Activated naive CD4-positive, alpha-beta T cell treated with anti-CD3 and anti-CD28 coated beads, Interleukin-2, amount 10 ng/mL, durations not matched to agents 7 days and 5 days (primary cell): ENCODE measurements around the gene ZDHHC14.

Experiments
- CTCF ChIA-PET: fragments of 350-600 bp; sonication (Branson Sonifier 250); formaldehyde crosslinking; loops from one replicate; lab custom pipeline; 2021; ENCODE audit warnings: antibody characterized with exemption; lab: Charles Lee
- DNase-seq: peaks from one replicate; pipeline ENCODE4 v3.0.0-alpha.2; 2020
- H3K27ac Mint-ChIP-seq: one replicate; pipeline ENCODE4 v1.8.0; 2021; ENCODE audit warnings: mild to moderate bottlenecking, moderate library complexity, mixed read lengths
- H3K27me3 Mint-ChIP-seq: one replicate; pipeline ENCODE4 v1.8.0; 2021; ENCODE audit warnings: mild to moderate bottlenecking, mixed read lengths
- H3K36me3 Mint-ChIP-seq: one replicate; pipeline ENCODE4 v1.8.0; 2021; ENCODE audit warnings: mixed read lengths
- H3K4me1 Mint-ChIP-seq: one replicate; pipeline ENCODE4 v1.8.0; 2021; ENCODE audit warnings: mixed read lengths
- H3K4me3 Mint-ChIP-seq: one replicate; pipeline ENCODE4 v1.8.0; 2021; ENCODE audit warnings: mild to moderate bottlenecking, moderate library complexity, mixed read lengths
- H3K9me3 Mint-ChIP-seq: one replicate; pipeline ENCODE4 v1.8.0; 2021; ENCODE audit warnings: mixed read lengths

Gene ZDHHC14

DNA sequence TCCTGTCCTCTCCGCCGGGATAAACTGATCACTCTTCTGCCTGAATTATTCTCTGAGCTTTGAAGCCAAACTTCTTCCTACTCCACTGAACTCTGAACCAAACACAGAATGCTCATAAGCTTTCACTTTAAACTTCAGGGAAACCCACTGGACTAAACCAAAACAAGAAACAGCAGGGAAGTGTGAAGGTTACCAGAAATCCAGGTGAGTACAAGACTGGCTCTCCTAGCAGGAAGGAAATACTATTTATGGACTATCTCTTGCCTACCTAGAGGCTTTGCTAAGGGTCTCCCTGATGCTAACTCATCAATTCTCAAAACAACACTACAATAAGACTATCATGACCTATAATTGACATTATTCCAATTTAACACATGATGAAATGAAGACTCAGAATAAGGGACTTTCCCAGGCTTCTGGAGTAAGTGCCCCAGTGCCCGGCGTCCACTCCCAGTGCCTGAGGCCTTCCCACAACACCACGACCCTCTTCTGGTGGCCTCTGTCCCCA is 145.0 kb downstream of the ZDHHC14 start:
- peaks cover 27% of the 10 kb centered on the region for H3K4me1 Mint-ChIP-seq
- H3K27ac Mint-ChIP-seq: no peak overlapping the region
- DNase-seq: no peak
- CTCF ChIA-PET: interaction anchor here (2.0 to 2.3 kb wide), 2 partner anchors 71 to 142 kb away, joined by 4 to 10 read pairs; no protein-coding TSS in a partner anchor
- peaks cover 9% of the 10 kb centered on the region for H3K9me3 Mint-ChIP-seq
- H3K4me3 Mint-ChIP-seq: no peak overlapping the region
- peaks cover 7% of the 10 kb centered on the region for H3K36me3 Mint-ChIP-seq
- H3K27me3 Mint-ChIP-seq: no peaks in the 10 kb centered on the region

DNA sequence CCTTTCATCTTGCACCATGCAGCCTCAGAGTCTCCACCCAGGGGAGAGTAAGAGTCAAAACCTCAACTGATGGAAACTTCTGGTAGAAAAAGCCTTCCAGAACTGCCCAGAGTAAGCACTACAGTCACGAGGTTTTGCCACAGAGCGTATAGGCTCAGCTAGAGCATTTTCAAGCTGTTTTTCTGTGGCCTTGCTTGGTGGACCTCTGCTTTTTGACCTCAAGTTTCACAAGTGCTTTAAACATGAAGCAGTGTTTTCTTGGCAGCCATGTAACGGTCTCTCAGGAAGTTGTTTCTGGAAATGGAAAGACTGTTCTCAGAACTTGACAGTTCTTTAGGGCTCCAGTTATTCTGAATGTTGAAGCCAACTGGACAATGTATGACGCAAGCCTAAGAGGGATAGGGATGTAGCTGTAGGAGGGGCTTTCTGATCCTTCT is 146.5 kb downstream of the ZDHHC14 start:
- Mint-ChIP-seq H3K4me1 (peaks cover 27% of the 10 kb centered on the region), H3K27ac (peak overlapping the region; percentile 88), H3K36me3 (peaks cover 7% of the 10 kb centered on the region), H3K9me3 (peaks cover 9% of the 10 kb centered on the region), H3K27me3 (no peaks in the 10 kb centered on the region), H3K4me3 (no peak overlapping the region)
- DNase-seq: peak; percentile 61
- CTCF ChIA-PET: interaction anchor here (0.7 to 2.3 kb wide), 15 partner anchors 8 to 213 kb away, joined by 3 to 10 read pairs (median 3); no protein-coding TSS in a partner anchor

DNA sequence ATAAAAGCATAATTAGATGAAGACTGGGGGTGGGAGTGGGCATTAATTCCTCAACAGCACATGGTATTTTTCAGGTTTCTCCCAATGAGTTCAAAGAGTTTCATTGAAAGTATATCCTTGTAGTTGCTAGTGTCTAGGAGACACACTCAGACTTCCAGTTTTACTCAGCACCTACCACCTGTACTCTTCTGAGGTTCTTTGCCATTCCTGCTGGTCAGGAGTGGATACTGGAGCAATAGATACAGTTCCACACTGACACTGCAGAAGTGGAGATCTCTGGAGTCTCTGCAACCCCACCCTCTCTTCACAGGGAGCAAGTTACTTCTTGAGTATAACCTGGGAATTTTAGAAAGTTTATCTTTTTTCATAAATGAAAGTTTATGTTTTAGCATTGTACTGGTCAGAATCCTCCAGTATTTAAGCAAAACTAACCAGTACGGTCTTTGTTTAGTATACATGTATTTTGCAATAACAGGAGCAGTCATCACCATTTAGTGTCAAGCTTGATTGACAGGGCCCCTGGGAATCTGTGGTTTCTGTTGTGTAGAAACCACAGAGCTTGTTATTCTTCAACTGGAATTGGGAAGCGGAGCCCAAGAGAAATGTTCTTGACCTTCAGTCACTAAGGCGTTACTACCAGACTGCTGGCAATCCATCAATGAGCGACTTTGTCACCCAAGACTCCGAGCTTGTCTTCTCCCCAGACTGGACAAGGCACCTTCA is 148.1 kb downstream of the ZDHHC14 start:
- peaks cover 5% of the 10 kb centered on the region for H3K27me3 Mint-ChIP-seq
- DNase-seq: no peak
- CTCF ChIA-PET: interaction anchor here (1.5 kb wide), 1 partner anchor 38 kb away, joined by 3 read pairs; no protein-coding TSS in a partner anchor
- peaks cover 9% of the 10 kb centered on the region for H3K36me3 Mint-ChIP-seq
- H3K9me3 Mint-ChIP-seq: peaks cover 9% of the 10 kb centered on the region
- no peak overlapping the region for H3K27ac Mint-ChIP-seq
- H3K4me1 Mint-ChIP-seq: peaks cover 32% of the 10 kb centered on the region
- H3K4me3 Mint-ChIP-seq: no peak overlapping the region

DNA sequence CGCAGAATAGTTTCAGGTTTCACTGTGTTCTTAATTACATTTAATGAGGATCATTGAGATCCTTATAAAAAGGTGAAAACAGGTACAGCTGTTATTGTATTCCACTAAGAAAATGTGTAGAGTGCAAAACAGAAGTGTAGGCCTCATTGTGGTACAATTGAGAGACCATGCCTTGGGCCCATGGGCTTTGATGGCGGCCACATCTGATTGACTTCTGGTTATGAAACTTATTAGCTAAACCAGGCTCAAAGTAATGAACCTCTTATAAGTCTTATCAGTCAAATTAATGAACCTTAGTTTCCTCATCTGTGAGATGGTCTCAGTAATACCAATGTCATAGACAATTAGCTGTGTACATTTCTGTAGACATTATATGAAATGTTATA is 148.7 kb downstream of the ZDHHC14 start:
- no peak overlapping the region for H3K27ac Mint-ChIP-seq

DNA sequence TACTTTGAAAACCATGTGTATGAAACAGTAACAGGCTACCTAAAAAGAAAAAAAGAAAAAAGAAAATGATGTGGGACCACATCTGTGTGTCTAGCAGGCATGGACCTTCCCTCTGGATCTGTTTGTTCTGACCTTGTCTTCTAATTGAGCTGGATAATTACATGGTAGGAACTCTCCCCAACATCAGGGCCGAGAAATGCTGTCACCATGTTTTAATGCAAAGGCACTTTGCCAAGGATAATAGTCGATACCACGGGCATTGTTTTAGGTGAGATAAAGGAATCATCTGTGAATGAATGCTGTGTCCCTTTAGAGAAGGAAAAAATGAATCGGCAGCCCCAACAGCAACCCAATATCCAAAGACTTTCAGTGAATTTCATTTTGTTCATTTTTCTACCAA is 149.1 kb downstream of the ZDHHC14 start:
- Mint-ChIP-seq H3K4me1 (peaks cover 37% of the 10 kb centered on the region), H3K4me3 (no peak overlapping the region), H3K27me3 (peaks cover 5% of the 10 kb centered on the region), H3K27ac (no peak overlapping the region), H3K36me3 (peaks cover 9% of the 10 kb centered on the region), H3K9me3 (peaks cover 9% of the 10 kb centered on the region)
- CTCF ChIA-PET: no interaction called here
- DNase-seq: no peak

More for the DNA sequence above, 148.7 kb downstream of the ZDHHC14 start:
- Mint-ChIP-seq H3K27me3 (peaks cover 5% of the 10 kb centered on the region), H3K9me3 (peaks cover 9% of the 10 kb centered on the region), H3K4me3 (no peak overlapping the region), H3K4me1 (peaks cover 32% of the 10 kb centered on the region), H3K36me3 (peaks cover 9% of the 10 kb centered on the region)
- CTCF ChIA-PET: interaction anchor here (1.5 kb wide), 1 partner anchor 38 kb away, joined by 3 read pairs; no protein-coding TSS in a partner anchor
- DNase-seq: no peak

DNA sequence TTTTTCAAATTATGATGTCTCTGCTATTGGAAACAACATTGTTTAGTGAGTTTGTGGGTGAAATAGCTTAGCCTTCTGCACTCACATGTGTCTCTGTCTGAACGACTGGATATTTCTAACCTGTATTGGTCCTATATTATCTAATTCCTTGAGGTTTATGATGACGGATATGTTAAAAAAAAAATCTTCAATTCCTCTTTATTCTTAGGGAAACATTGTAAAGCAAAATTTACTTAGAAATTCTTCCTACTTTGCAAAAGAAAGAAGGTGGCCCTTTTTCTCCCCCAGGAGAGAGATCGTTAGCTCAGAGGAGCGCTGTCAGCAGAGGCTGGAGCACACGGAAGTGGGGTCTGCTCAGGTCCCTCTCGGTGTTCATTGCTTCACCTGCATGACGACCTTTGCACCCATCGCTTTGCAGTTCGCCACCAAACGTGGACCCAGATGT is 149.8 kb downstream of the ZDHHC14 start:
- Mint-ChIP-seq H3K27ac (no peak overlapping the region), H3K4me1 (peaks cover 42% of the 10 kb centered on the region), H3K4me3 (no peak overlapping the region), H3K36me3 (peaks cover 14% of the 10 kb centered on the region), H3K27me3 (peaks cover 5% of the 10 kb centered on the region), H3K9me3 (peaks cover 8% of the 10 kb centered on the region)
- DNase-seq: no peak
- CTCF ChIA-PET: no interaction called here

DNA sequence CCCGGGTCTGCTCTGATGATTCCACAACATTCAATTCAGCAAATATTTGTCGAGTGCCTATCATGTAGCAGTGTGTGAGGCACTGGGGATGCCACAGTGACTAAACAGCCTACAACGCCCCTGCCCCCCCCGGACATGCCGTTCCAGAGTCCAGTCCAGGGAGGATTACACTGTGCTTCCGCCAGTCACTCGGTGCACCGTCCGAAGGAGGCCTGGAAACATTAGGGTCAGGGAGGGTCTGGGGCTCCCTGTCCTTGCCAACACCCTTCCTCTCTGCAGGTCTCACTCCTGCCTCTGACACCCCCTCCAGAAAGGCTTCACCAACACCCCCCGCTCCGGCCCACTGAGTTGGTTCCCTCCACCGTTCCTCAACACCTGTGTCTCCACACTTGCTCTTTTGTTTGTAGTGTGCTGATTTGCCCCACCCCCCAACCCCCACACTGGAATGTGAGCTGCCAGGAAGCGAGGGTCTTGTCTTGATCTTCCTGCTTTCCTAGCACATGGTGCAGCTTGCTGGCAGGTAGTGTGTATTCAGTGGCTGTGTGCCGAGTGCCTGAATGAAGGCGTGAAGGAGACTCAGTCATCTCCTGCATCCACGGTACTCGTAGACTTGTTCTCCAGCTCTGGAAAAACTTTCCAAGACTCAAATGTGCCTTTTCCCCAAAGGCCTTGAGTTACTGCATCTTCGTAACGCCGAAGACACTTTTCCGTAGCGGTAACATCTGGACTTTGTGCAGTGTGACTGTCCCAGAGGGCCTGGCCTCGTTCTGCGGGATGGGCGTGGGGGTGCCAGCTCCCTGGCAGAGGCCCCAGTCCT is 150.4 kb downstream of the ZDHHC14 start:
- no peak overlapping the region for H3K27ac Mint-ChIP-seq
- H3K9me3 Mint-ChIP-seq: peaks cover 5% of the 10 kb centered on the region
- peaks cover 5% of the 10 kb centered on the region for H3K27me3 Mint-ChIP-seq
- H3K4me1 Mint-ChIP-seq: peaks cover 42% of the 10 kb centered on the region
- H3K4me3 Mint-ChIP-seq: no peak overlapping the region
- no peak for DNase-seq
- CTCF ChIA-PET: no interaction called here
- H3K36me3 Mint-ChIP-seq: peaks cover 11% of the 10 kb centered on the region

DNA sequence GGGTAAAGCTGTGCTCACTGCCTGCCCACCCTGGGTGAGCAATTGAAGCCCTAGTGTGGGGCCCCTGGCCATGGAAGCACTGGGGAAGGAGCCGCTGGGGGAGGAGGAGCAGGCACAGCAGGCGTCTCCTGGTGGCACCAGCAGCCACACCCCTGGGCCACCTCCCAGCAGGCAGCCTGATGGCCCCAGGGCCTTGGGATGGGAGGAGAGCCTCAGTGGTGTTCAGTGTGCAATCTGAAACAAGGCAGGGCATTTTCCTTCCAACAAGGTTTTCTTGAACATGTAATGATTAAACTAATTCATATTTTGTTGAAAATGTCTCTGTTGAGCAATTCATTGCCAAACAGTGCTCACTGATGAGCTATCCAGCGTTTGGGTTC is 151.0 kb downstream of the ZDHHC14 start:
- Mint-ChIP-seq H3K4me1 (peaks cover 40% of the 10 kb centered on the region), H3K4me3 (no peak overlapping the region), H3K27ac (no peak overlapping the region), H3K9me3 (peaks cover 3% of the 10 kb centered on the region), H3K27me3 (peaks cover 5% of the 10 kb centered on the region), H3K36me3 (peaks cover 11% of the 10 kb centered on the region)
- CTCF ChIA-PET: interaction anchor here (0.6 kb wide), 1 partner anchor 81 kb away, joined by 5 read pairs; no protein-coding TSS in a partner anchor
- DNase-seq: no peak

DNA sequence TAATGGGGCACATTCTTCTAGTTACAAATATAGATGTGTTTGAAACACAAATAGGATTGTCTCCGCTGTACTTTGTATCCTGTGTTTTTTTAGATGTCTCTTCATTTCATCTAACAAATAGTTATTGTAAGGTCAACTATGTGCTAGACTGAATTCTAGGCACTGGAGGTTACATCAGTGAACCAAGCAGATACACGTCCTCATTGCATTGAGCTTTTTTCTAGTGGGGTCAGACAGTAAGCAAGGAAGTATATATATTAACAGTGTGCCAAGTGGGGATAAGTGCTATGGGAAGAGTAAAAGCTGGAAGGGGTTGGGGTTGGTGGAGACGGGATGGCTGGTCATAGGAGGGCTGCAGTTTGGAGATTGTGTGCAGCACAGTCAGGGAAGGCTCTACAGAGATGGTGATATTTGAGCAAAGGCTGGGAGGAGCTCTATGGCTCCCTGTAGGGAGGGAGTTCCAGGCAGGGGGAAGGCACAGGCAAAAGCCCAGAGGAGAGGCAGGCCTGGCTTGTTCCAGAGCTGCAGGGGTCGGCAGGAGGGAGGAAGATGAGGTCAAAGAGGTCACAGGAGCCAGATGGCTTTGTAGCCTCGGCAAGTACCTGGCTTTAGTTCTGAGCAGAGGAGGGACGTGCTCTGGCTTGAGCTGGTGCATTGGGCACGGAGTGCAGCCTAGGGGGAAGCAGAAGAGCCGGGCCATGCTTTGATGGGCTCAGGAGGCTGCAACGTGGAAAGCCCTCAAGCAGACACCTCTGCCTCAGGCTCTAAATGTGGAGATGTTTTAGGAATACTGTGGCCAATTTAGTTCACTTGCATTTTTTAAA is 152.3 kb downstream of the ZDHHC14 start:
- CTCF ChIA-PET: no interaction called here
- H3K4me1 Mint-ChIP-seq: peaks cover 38% of the 10 kb centered on the region
- H3K27ac Mint-ChIP-seq: no peak overlapping the region

DNA sequence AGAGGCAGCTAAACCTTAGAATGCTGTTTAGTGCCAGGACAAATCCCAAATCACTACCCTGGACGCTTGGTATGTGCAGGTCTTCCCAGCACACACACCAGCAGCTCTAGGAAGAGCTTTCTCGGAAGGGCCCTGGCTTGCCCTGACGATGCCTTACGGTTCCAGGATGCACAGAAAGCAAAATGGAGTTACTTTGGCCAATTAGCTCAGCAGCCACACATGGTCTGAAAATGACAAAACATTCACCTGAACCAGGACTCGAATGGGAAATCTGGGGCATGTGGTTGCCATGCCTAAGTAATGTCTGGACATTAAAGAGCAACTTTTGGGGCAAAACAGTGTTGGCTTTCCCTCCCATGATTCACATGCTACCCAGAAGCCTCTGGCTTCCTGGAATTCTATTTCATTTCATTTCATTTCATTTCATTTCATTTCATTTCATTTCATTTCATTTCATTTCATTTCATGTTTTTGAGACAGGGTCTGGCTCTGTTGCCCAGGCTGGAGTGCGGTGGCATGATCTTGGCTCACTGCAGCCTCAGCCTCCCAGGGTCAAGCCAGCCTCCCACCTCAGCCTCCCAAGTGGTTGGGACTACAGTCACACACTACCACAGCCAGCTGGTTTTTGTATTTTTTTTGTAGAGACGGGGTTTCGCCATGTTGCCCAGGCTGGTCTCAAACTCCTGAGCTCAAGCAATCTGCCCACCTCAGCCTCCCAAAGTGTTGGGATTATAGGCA is 153.3 kb downstream of the ZDHHC14 start:
- no peak for DNase-seq
- H3K36me3 Mint-ChIP-seq: peaks cover 8% of the 10 kb centered on the region
- peaks cover 43% of the 10 kb centered on the region for H3K4me1 Mint-ChIP-seq
- CTCF ChIA-PET: no interaction called here
- H3K4me3 Mint-ChIP-seq: no peak overlapping the region
- H3K27me3 Mint-ChIP-seq: peaks cover 10% of the 10 kb centered on the region
- H3K27ac Mint-ChIP-seq: no peak overlapping the region
- no peaks in the 10 kb centered on the region for H3K9me3 Mint-ChIP-seq

More for the DNA sequence above, 152.3 kb downstream of the ZDHHC14 start:
- DNase-seq: no peak
- Mint-ChIP-seq H3K4me3 (no peak overlapping the region), H3K36me3 (peaks cover 8% of the 10 kb centered on the region), H3K9me3 (no peaks in the 10 kb centered on the region), H3K27me3 (peaks cover 5% of the 10 kb centered on the region)

DNA sequence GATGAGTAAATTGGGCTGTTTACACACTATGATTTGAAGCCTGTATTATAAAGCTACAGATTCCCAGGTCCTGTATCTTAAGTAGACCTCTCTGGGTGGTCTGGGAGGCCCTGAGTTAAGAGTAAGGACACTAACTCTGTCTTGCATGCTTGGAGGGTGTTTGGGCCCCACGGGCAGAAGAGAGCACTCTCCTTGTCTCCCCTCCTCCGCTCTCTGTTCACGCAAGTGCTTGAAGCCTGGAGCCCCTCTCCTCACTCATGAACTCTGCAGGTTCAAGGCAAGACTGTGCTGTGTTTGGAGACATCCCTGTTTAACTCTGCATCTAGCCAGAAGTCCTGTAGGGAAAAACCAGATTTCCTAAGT is 154.0 kb downstream of the ZDHHC14 start:
- no peak for DNase-seq
- Mint-ChIP-seq H3K9me3 (no peaks in the 10 kb centered on the region), H3K4me3 (no peak overlapping the region), H3K36me3 (peaks cover 8% of the 10 kb centered on the region), H3K27ac (peak overlapping the region; percentile 9), H3K27me3 (peaks cover 14% of the 10 kb centered on the region), H3K4me1 (peaks cover 48% of the 10 kb centered on the region)
- CTCF ChIA-PET: interaction anchor here (1.7 kb wide), 1 partner anchor 8 kb away, joined by 5 read pairs; no protein-coding TSS in a partner anchor

DNA sequence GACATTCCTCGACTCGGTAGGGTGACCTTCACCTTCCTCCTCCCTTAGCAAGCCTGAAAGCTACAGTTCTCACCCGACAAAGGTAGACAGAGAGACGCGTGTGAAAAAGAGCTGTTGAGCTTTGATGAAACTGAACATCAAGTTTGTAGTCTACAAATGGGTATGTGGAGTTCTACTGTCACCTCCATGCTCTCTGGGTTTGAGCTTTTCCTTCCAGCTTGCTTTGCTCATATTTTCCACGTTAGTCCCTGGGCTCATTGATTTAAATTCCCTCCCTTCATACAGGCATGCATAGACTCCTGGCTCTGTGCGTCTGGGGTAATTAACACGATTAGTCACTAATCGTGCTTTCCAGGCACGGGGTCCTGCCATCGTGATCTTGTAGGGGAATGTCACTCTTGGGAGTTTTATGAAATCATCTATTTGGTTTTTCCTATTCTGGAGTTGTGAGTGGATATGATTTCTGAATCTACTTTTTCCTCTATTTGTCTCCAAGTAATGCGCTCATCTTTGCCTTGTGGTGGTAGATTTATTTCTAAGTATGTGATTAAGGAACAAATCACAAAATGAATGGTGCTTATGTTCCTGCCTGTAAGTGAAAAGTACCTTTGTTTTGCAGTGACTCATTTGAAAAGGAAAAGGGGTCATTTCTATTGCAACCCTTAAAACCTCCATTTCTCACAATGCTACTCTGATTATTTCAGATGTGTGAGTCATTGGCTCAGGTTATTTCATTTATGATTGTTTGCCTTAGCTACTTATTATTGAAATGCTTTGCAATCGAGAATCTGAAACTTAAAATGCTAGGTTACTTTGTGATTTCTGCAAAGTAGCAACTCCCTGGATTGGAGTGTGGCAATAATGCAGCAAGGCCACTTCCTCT is 154.6 kb downstream of the ZDHHC14 start:
- DNase-seq: no peak
- CTCF ChIA-PET: interaction anchor here (1.5 to 1.7 kb wide), 2 partner anchors 8 to 213 kb away, joined by 3 to 5 read pairs; no protein-coding TSS in a partner anchor
- H3K4me1 Mint-ChIP-seq: peaks cover 48% of the 10 kb centered on the region
- peaks cover 17% of the 10 kb centered on the region for H3K27me3 Mint-ChIP-seq
- H3K4me3 Mint-ChIP-seq: no peak overlapping the region
- peaks cover 8% of the 10 kb centered on the region for H3K36me3 Mint-ChIP-seq
- H3K27ac Mint-ChIP-seq: peak overlapping the region; percentile 86
- H3K9me3 Mint-ChIP-seq: no peaks in the 10 kb centered on the region
